GM21737 (cell line): ENCODE measurements around the gene SSTR3.

Source experiments
- ATAC-seq: cut with Tn5 transposase; IDR thresholded peaks from one replicate; pipeline ENCODE4 v1.9.1; 2021; ENCODE audit warnings: mild to moderate bottlenecking, moderate library complexity; ENCODE audit not compliant: unreplicated experiment

Gene SSTR3

DNA sequence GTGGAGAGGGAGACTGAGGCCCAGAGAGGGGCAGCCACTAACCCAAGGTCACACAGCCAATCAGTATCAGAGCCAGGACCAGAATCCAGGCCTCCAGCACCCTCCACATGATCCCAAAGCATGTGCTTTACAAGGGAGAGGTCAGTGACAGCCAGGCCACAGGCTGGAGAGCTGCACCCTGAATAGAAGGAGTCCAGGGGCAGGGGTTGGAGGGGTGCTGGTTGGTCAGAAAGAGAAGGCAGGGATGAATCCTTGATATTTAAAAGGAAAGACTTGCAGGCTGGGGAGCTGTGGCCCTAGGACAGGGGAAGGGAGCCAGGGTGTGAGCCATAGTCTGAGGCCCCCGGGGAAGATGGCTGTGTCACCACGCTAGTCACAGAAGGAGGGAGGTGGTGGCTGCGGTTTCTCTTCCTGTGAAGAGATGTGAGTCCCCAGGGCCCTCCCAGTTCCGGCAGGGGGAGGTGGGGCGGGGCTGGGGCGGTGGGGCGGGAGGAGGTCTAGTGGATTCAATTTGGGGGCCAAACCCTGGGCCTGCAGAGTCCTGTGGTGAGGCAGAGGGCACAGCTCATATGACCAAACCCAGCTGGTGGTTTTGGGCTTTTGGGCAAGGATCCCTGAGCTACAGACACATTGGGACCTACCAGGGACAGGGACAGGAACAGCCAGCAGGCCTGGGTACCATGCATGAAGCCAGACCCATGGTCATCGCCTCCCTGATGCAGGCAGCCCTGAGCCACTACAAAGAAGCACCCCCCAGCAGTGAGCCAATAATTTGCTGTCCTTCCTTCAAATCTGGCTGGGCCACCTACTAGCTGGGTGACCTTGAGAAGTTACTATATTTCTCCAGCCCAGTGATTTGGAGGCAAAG lies 17.8 kb upstream of the SSTR3 start:
- ATAC-seq = peak; percentile 47

DNA sequence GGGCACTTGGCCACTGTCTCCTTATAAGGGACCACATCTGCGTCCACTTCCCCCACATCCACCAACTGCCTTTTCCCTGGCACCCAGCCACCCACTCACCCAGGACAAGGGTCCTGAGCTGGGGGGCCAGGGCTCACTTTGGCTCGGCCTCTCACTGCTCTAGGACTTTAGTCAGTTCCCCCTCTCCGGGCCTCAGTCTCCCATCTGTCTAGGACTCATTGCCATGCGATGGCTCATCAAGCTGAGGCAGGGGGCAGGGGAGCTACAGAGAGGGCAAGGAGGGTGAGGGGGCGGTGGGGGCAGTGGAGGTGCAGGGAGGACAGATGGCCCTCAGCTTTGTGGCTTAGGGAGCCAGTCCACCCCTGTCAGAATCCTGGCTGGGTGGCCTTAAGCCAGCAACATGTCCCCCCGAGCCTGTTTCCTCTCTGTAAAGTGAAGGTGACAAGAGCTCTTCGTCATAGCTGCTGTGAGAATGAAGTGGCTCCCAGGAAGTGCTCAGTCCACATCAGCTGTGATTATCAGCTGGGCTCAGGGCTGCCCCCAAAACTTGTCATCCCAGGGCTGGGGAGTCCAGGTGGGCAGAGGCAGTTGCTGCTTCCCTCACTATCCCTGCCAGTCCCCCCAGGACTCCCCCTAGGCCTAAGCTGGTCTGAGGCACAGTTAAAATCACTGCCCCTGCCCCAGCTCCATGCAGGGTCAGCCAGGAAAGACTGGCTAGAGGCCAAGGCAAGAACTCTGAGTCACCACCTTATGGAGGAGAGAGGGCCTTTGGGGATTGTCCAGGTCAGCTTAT lies 16.9 kb upstream of the SSTR3 start:
- ATAC-seq = no peak

DNA sequence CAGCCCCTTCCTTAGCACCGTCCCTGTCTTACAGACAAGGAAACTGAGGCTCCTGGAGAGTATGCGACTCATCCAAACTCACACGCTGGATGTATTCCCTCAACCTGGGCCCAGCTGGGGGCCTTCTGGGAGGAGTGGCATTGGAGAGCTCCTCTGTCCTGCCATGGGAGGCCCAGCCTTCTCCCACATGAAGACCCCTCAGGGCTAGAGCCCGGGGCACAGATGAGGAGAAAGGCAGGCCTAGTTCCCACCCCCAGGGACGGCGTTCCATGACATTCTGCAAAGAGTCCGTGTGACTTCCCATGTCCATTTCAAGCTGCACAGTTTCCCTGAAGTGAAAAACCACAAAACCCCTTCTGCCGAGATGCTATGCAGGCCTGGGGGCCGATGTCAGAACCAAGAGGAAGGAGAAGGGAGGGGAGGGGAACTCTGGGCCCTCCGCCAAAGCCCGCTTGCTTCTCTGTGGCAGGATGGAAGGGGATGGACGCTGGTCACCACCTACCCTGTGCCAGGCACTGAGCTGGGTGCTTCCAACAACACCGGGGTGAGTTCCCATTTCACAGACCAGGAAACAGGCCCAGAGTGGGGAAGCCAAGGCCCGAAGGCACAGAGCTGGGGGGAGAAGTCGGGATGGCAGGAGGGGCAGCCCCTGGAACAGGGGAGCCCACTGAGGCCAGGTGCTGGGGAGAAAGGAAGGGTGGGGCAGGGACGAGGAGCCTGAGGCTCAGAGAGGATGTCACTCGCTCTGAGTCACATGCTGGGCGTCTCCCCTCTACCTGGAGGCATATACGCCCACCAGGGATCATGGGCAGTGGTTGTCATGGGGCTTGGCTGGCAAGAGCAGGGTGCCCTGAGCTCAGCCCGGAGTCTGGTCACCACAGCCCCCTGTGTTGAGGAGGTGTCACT lies 16.1 kb upstream of the SSTR3 start:
- no peak for ATAC-seq

DNA sequence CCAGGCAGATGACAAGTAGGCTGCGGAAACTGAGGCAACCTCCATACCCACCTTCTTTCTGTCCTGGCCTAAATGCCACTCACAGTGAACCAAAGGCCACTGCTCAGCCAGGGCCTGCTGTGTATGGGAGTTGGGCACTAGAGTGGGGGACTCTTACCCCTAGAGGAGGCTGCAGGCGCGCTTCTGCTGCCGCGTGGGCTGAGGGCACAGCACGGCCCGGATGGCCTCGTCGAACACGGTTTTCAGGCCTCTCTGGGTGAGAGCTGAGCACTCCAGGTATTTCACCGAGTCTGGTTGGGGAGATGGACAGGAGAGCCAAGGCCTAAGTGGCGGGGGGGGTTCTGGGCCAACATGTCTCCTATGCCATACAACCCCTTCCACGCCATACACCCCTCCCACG lies 14.2 kb upstream of the SSTR3 start:
- ATAC-seq = no peak

DNA sequence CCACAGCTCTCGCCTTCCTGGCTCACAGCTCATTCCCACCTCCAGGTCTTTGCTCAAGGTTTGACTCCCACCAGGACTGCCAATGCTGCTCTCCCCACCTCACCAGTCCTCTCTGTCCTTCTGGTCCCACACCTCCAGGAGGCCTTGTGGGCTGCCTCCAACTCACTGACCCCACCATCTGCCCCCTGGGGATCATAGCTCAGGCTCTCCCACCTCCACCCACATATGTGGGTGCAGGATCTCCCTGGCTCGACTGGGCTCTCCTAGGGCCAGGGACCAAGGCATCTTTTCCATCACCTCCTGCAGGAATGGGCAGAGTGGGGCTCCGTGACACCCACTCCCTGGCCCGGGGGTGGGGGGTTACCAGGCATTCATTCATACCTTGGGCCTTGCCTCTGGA lies 13.8 kb upstream of the SSTR3 start:
- no peak for ATAC-seq

DNA sequence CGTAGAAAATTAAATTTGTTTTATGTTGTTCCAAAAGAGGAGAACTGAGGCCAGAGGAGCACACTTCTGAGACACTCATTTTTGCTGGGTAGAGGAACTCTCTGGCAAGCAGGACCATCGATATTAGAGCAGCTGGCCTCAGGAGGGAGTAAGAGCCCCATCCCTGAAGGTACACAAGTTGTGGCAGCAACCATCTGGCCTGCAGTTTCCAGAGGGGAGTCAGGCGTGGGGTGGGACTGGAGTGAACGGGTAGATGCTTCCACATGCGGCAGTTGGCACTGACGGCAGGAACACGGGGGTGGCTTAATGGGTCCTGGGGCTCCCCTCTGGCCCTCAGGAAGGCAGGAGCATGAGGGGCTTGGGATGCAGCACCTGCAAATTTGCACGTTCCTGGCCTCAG lies 13.2 kb upstream of the SSTR3 start:
- ATAC-seq = no peak

DNA sequence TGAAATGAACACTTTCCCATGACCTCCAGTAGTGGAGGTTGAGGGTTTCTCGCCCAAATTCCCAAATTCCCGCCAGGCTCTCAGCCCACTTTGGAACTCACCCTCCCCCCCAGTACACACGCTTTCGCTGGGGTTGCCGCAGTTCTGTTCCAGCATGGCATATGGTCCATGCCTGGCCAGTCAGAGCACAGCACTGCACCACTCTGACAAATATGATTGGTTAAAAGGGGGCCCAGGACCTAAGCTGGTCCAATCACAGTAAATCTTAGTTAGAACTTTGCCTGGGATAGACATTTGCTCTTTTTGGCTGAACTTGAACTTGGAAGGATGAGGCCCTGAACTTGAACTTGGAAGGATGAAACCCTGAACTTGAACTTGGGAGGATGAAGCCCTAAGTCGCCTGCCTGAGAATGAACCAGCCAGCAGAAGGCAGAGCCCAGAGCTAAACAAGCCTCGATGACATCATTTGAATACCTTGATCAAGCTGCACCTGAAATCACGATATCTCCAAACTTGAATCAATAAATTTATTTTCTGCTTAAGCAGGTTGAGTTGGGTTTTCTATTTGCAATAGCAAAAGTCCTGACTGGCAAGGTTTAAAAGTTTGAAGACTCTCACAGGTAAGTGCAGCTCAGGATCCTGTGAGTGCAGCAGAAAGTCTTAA lies 12.6 kb upstream of the SSTR3 start:
- no peak for ATAC-seq

DNA sequence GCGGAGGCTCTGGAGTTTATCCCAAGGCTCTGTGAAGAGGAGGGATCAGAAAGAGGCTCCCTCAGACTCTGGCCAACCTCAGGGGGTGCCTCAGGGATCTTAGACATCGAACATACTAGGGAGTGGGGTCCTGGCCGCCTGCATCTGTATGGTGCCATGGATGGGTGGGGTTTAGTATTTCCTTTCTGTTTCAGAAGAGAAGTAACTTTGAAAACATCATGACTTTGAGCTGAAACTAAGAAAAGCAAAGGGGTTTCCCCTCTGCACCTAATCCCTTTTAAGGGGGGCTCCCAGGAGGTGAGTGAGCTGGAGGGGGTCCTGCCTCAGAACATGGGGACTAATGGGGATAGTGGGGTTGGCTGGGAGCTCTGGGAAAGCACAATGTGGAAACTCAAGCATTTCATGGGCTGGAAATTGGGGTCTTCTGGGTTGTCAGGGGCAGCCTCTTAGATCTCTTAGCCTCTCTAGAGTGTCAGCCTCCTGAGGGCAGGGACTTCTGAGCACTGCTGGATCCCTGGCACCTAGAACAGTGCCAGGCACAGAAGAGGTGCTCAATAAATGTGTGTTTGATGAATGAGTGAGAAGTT lies 11.8 kb upstream of the SSTR3 start:
- ATAC-seq = peak; percentile 34

DNA sequence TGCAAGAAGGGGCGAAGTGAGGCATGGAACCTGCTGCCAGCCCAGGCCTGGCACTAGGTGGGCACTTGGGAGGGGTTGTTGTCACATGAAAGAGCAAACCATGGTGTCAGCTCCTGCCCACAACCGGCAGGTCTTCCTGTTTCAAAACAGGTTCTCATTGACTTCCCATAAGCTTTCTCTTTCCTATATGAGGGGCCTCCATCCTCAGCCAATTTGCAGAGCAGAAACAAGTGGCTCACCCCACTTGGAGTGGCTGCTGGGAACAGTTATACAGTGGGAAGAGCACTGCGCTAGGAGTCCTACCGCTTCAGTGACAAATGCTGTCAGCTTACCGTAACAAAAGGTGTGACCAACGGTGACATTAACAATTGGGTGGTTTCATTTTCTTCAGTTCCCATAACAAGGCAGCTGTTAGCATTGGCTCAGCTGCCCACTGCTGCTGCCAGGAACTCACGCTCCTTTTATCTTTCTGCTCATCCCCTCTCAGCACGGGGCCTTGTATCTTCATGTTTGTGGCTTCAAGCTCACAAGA lies 10.2 kb upstream of the SSTR3 start:
- ATAC-seq = no peak

DNA sequence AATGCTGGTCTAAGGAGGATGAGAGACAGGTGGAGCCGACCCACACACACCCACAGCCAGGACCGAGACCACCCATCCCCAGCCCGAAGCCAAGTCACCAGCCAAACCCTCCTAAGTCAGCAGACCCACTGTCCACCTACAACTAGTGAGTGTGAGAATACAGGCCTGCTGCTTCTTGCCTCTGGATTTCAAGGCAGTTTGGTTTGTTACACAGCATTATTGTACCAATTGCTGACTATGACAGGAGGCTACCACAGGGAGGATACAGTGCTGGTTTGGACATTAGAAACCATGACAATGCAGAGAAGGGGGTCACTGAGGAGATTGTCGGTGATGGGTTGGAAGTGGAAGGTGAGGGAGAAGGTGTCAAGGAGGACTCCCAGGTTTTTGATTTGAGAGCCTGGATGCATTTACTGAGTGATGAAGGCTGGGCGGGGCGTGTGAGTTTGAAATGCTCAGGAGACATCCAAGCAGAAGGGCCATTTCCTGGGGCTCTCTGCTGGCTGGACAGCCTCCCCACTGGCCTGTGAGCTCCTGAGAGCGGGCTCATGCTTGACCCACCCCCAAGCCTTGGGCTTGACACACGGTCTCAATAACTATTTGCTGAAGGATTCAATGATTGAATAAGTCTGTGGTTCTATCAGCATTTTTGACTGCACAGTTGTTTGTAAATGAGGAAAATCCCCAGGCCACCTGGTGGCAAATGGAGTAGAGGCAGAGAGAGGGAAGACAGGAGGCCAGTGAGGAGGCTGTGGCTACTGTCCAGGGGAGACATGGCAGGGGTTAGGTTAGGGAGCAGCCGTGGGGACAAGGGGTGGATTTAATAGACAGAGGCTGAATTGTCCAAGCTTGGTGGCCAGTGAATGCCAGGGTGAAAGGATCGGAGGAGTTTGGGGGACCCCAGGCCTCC lies 9.4 kb upstream of the SSTR3 start:
- ATAC-seq = no peak

DNA sequence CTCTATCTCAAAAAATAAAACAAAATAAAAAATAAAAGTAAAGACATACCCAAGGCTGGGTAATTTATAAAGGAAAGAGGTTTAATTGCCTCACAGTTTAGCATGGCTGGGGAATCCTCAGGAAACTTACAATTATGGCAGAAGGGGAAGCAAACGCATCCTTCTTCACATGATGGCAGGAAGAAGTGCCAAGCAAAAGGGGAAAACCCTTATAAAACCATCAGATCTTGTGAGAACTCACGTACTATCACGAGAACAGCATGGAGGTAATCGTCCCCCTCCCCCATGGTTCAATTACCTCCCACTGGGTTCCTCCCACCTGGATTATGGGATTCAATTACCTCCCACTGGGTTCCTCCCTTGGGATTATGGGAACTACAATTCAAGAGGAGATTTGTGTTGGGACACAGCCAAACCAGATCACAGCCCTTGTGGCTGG lies 8.3 kb upstream of the SSTR3 start:
- ATAC-seq = no peak

DNA sequence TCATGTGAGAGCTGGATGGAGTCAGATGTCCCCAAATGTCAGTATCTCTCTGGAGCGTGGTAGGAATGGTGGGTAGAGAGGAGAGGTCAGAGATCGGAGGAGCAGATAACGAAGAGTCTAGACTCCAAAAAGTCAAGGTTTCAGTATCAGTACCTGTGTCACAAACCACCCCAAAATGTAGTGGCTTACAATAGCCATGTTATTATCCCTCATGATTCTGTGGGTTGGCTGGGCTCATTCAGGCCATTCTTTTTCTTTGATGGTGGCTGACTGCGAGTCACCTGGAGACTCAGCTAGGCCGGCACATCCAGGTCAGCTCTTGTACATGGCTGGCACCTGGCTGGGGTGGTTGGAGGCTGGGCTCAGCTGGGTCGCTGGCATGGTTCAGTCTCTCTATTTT lies 7.3 kb upstream of the SSTR3 start:
- ATAC-seq = peak; percentile 8

DNA sequence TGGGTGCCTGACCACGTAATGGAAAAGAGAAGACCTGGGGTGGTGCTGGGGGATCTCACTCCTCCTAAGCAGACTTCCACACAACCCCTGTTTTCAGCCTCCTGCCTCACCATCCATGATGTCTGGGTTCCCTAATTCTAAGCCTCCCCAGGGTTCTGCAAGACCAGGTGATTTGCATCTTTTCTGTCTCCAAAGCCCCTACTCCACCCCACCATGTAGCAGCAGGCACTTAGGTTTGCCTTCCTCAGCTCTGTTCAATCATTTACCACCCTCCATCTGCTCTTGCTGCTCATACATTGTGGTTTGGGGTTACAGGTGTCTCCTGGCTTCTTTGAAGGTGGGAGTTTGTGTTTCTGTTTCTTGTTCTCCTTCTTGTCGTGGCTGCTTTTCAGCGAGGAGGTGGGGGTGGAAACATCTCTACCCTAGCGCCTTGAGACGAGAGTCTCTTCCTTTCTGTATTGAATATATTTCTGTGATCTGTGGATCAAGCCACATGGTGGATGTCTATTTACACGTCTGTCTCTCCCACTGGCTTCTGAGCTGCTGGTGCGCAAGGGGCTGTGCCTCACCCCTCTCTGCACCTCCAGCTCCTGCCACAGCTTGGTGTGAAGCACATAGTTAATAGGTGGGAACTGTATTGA lies 6.6 kb upstream of the SSTR3 start:
- peak; percentile 66 for ATAC-seq

DNA sequence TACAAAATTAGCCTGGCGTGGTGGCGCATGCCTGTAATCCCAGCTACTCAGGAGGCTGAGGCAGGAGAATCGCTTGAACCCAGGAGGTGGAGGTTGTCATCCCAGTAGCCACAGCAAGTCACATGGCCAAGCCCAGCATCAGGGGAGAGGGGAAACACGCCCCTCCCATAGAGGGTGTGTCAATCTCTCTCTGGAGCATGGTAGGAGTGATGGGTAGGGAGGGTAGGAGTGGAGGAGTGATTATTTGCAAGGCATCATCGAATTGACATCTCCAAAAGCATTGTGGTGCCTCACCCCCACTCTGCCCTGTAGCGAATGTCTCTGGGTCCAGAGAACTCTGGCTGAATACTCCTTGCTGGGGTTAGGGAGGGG lies 6.1 kb upstream of the SSTR3 start:
- ATAC-seq = peak; percentile 1

DNA sequence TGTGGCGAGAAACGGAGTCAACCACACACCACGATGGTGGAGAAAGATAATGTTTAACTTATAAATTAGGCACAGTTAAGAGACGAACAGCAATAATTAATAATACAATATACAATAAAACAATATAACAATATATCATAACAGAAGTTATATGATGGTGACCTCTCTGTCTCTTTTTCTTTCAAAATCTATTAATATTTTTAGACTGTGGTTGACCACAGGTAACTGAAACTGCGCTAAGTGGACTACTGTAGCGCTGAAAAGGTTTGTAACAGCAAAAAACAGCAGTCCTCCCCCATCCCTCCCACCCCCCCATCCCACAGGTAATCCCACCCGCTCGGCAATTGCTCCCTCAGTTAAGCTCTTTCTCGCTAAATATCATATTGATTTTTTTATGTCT lies 3.6 kb upstream of the SSTR3 start:
- ATAC-seq = no peak

DNA sequence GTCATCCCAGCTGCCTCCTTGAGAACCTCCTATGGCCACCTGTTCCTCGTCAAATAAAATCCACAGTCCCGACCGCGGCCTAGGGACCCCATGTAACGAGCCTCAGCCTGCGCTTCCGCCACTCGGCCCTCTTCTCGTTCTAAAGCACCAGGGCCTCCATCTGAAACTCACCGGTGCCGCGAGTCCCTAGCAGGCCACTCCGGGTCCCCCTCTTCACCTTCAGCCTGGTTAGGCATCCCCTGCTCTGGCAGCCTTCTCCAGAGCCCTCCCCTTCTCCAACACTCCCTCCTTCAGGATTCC lies 2.4 kb upstream of the SSTR3 start:
- ATAC-seq = no peak

DNA sequence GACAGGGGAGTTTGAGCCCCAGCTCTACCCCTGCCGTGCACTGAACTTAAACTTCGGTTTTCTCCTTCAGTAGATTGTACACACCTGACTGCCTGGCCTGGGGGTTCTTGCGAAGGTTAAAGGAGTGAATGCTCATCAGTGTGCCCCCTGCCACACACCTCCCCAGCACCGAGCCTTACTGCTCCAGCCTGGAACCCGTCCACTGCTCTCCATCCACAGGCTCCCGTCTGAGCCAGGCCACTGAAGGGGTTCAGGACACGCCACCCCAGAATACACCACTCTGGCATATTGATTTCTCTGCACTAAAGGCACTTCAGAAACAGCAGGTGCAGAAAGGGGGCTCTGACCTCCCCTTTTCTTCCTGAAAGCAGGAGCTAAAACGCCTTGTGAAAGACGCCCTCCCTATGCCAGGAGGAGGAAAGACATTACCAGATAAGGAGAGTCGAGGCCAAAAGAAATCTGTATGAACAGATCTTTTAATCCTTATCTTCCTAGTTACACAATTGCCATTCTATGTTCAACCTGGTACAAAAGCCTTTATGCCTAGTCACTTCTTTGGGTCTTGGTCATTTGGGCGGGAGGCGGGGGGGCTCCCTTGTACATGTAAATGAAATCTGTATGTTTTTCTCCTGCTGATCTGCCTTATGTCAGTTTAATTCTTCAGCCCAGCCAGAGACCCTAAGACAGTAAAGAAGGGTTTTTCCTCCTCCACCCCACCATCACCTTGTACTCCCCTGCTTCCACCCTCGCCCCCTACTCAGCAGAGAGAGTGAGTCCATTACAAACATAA lies 1.9 kb upstream of the SSTR3 start:
- no peak for ATAC-seq
